Upper lobe of left lung (tissue), 6 donors: ENCODE data around the gene PLA2G15. TPM values are rescaled to one million over a fixed set of nuclear protein-coding genes. Genes with fewer than 3 reads are reported as not detected.

Experiments
- ATAC-seq, 2 donors: fragments of 200-7000 bp; cut with Tn5 transposase; one replicate each; pipeline ENCODE4 v1.9.1; 2022; ENCODE audit warnings: mild to moderate bottlenecking in 2 of 2, moderate library complexity in 2 of 2; ENCODE audit not compliant: low FRiP score in 2 of 2
- DNase-seq, 2 donors: peaks; one replicate each; pipeline ENCODE4 v3.0.0-alpha.2; 2019 to 2020
- H3K27ac ChIP-seq, 4 donors: fragments of 200-600 bp; sonication (generic); one replicate each; pipeline ENCODE4 v1.5.1; 2016 to 2019
- H3K27me3 ChIP-seq, 4 donors: fragments of 200-600 bp; sonication (generic); one replicate each; pipeline ENCODE4 v1.5.1; 2017 to 2019
- H3K36me3 ChIP-seq, 4 donors: fragments of 200-600 bp; sonication (generic); one replicate each; pipeline ENCODE4 v1.5.1; 2016 to 2019
- H3K4me1 ChIP-seq, 4 donors: fragments of 200-600 bp; sonication (generic); one replicate each; pipeline ENCODE4 v1.5.1; 2018 to 2019
- H3K4me3 ChIP-seq, 4 donors: fragments of 200-600 bp; sonication (generic); one replicate each; pipeline ENCODE4 v1.5.1; 2017 to 2019; ENCODE audit warnings: mild to moderate bottlenecking in 2 of 4, moderate library complexity in 1 of 4
- H3K9me3 ChIP-seq, 4 donors: fragments of 200-600 bp; sonication (generic); one replicate each; pipeline ENCODE4 v1.5.1; 2018 to 2019
- EP300 ChIP-seq, 4 donors: sonication (generic); formaldehyde crosslinking; IDR thresholded peaks; one replicate each; pipeline ENCODE4 v1.5.1; 2017; ENCODE audit warnings: antibody characterized with exemption in 4 of 4, control low read depth in 2 of 4
- POLR2A ChIP-seq, 4 donors: fragments of 450-650 bp; IDR thresholded peaks; one replicate each; pipeline ENCODE4 v1.5.1; 2016 to 2017; ENCODE audit warnings: antibody characterized with exemption in 4 of 4, mild to moderate bottlenecking in 2 of 4
- POLR2AphosphoS5 ChIP-seq, 2 donors: sonication (generic); formaldehyde crosslinking; IDR thresholded peaks; one replicate each; pipeline ENCODE4 v1.5.1; 2017; ENCODE audit warnings: antibody characterized with exemption in 2 of 2
- WGBS, 2 donors: methylation state at CpG; one replicate each; pipeline ENCODE4 v1.1.5; 2017 to 2018; 5-methylcytosine and 5-hydroxymethylcytosine counted together
- total RNA-seq, 6 donors: library from RNA; depleted of rRNA in 4 of 6; stranded (reverse); fragments of >200 nt in 4 of 6; gene quantifications; one replicate each; pipeline versions ENCODE4 v1.1.0 to v1.2.1, GENCODE V29; 2016 to 2021
- TF ChIP-seq, protein P1 (sequence below), 6 experiments: fragments of 450-650 bp in 4 of 6; fragments of 200-600 bp in 2 of 6; sonication (generic) in 2 of 6; IDR thresholded peaks; one replicate each; pipeline ENCODE4 v1.5.1; 2016 to 2019; ENCODE audit warnings: antibody characterized with exemption in 6 of 6
- donor health status: DM: no; HTN: no; CAD: no; lungs with moderate emphysema.
- donor health status: DM: no; HTN: yes; CAD: no; lungs with severe emphysema.

PLA2G15 gene, protein sequence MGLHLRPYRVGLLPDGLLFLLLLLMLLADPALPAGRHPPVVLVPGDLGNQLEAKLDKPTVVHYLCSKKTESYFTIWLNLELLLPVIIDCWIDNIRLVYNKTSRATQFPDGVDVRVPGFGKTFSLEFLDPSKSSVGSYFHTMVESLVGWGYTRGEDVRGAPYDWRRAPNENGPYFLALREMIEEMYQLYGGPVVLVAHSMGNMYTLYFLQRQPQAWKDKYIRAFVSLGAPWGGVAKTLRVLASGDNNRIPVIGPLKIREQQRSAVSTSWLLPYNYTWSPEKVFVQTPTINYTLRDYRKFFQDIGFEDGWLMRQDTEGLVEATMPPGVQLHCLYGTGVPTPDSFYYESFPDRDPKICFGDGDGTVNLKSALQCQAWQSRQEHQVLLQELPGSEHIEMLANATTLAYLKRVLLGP
- total RNA-seq, result 10 to 100 TPM; 25.6 to 84.8 (median 57.5) TPM

DNA sequence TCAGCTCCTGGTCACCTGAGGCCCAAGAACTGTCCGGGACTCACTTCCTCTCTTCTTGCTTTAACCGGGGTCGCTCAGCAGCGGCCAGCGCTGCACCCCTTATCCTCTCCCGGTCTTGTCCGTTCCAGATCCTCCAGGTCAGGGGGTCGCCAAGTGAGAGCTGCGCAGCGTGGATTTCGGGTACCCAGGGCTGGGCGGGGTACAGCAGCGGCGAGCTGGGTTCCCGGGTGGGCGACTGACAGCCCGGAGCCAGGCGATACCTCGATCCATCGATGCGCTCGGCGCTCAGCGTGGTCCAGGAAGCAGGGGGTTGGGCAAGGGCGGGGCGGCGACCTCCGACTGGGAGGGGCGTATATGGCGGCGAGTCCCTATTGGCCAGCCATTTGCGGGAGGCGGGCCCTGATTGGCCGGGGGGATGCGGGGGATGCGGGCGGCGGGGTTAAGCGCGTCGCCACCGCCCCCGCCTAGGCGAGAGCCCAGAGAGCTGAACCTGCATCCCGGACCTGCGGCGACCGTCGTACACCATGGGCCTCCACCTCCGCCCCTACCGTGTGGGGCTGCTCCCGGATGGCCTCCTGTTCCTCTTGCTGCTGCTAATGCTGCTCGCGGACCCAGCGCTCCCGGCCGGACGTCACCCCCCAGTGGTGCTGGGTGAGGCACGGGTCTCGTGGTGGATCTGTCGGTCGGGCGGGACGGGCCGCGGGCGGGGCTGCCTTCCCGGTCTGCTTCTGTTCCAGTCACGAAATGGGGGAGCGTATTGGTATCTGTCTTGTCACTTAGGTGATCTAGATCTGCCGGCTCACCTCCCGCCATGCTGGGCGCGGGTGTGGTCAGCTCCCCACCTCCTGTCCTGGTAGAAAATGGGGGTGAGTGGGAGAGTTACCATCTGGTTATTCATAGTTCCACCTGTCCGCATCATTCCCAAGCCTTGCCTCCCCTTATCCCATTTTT lies at the start of gene PLA2G15:
Gene PLA2G15, plus strand, starts transcription at position 471 of the 951 bp plus-strand sequence. Its CDS starts 54 bp downstream, at position 525.
- DNase-seq (peak; percentile 94 to 98), ATAC-seq (peak; percentile 98)
- WGBS, 2 donors, result 2 to 7% methylated on average over 9 to 41 of the region's 75 CpGs
- no peaks in the 10 kb centered on the region for H3K27me3 ChIP-seq
- H3K36me3 ChIP-seq, result peaks cover 0 to 14% (median 6%) of the 10 kb centered on the region in 4 donors
- TF ChIP-seq, protein P1, sequence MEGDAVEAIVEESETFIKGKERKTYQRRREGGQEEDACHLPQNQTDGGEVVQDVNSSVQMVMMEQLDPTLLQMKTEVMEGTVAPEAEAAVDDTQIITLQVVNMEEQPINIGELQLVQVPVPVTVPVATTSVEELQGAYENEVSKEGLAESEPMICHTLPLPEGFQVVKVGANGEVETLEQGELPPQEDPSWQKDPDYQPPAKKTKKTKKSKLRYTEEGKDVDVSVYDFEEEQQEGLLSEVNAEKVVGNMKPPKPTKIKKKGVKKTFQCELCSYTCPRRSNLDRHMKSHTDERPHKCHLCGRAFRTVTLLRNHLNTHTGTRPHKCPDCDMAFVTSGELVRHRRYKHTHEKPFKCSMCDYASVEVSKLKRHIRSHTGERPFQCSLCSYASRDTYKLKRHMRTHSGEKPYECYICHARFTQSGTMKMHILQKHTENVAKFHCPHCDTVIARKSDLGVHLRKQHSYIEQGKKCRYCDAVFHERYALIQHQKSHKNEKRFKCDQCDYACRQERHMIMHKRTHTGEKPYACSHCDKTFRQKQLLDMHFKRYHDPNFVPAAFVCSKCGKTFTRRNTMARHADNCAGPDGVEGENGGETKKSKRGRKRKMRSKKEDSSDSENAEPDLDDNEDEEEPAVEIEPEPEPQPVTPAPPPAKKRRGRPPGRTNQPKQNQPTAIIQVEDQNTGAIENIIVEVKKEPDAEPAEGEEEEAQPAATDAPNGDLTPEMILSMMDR (IDR thresholded peaks at IDR 0.05), result peak in 1 of 6 experiments; percentile 19
- peak; percentile 15 to 74 for TF ChIP-seq POLR2AphosphoS5 (IDR thresholded peaks at IDR 0.05)
- peak in 3 of 4 donors; percentile 41 to 84 (median 53) for TF ChIP-seq POLR2A (IDR thresholded peaks at IDR 0.05)
- TF ChIP-seq EP300 (IDR thresholded peaks at IDR 0.05), result peak in 1 of 4 donors; percentile 12
- H3K9me3 ChIP-seq, result no peaks in the 10 kb centered on the region
- peaks cover 16 to 38% (median 24%) of the 10 kb centered on the region in 4 donors for H3K4me1 ChIP-seq
- peak within 1 kb of the TSS; percentile 31 to 92 (median 89) for H3K4me3 ChIP-seq
- peak within 1 kb of the TSS; percentile 55 to 88 (median 71) for H3K27ac ChIP-seq

DNA sequence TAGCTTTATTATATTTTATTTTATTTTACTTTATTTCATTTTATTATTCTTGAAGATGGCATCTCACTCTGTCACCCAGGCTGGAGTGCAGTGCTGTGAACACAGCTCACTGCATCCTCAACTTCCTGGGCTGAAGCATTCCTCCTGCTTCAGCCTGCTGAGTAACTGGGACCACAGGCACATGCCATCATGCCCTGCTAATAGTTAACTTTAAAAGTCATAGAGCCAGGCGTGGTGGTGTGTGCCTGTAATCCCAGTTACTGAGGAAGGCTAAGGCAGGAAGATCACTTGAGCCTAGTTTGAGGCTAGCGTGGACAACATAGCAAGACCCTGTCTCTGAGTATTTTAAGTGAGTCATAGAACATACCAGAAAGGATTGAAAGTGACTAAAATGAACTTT lies 47.9 kb upstream of the PLA2G15 start:
- DNase-seq, result no peak
- H3K27me3 ChIP-seq, result no peaks in the 10 kb centered on the region
- H3K36me3 ChIP-seq, result peaks cover 0 to 17% (median 5%) of the 10 kb centered on the region in 4 donors
- H3K4me3 ChIP-seq, result no peak overlapping the region
- ATAC-seq, result no peak
- no peaks in the 10 kb centered on the region for H3K9me3 ChIP-seq
- WGBS, 2 donors, result 97 to 100% methylated on average over 2 of the region's 2 CpGs
- TF ChIP-seq, protein P1 (IDR thresholded peaks at IDR 0.05), result no peak
- TF ChIP-seq EP300 (IDR thresholded peaks at IDR 0.05) (no peak), POLR2A (IDR thresholded peaks at IDR 0.05) (no peak), POLR2AphosphoS5 (IDR thresholded peaks at IDR 0.05) (no peak)
- H3K4me1 ChIP-seq, result no peaks in the 10 kb centered on the region
- no peak overlapping the region for H3K27ac ChIP-seq

DNA sequence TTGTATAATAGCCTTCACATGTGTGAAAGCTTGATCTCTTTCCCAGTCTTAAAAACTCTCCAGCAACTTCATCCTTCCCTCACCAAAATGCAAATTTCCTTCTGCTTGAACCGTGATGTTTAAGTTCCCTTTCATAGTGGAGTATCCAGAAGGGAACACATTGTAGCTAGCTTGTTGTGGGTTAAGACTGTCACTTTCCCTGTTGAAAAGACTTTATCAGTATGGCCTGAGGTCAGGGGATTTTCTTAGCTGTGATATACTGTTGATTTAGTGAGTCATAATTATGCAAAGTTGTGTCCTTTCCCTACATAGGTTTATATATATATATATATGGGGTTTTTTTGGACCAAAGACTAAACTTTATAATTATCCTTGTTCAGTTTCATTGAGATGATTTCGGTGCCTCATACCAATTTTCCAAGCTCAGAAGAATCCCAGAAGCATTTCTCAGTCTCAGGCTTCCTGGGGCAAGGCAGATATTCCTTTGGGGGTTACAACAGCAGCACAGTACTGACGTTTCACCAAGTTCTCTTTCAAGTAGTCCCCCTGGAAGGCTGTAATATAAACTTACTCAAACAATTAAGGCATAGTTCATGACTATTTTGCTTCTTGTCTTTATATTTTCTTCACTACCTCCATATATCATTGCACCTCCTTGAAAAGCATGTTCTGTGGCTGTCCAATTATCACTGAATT lies 44.9 kb upstream of the PLA2G15 start:
- H3K36me3 ChIP-seq, result peaks cover 0 to 22% (median 3%) of the 10 kb centered on the region in 4 donors

DNA sequence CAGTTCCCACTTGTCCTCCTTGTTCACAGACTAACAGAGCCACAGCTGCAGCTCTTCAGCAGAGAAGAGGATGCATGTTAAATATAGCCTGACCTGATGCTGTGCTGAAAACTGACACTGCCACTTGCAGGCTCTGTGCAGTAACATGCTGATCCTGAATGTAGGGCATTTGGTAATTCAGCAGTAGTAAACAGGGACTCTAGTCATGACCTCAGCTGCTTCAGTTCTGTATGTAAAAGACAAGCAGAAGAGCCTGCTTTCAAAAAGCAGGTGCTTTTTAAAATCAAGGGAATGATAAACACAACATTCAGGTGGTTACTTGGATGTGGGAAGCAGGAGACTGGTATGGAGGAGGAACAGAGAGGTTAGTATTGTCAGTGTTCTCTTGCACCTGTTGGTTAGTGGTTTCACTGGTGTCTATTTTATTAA lies 43.1 kb upstream of the PLA2G15 start:
- Histone ChIP-seq H3K4me3 (no peak overlapping the region), H3K36me3 (peaks cover 0 to 22% (median 3%) of the 10 kb centered on the region in 4 donors), H3K27ac (no peak overlapping the region), H3K4me1 (no peaks in the 10 kb centered on the region), H3K9me3 (no peaks in the 10 kb centered on the region), H3K27me3 (no peaks in the 10 kb centered on the region)
- no peak for DNase-seq
- TF ChIP-seq, protein P1 (IDR thresholded peaks at IDR 0.05), result no peak
- TF ChIP-seq POLR2A (IDR thresholded peaks at IDR 0.05) (no peak), POLR2AphosphoS5 (IDR thresholded peaks at IDR 0.05) (no peak), EP300 (IDR thresholded peaks at IDR 0.05) (no peak)
- no peak for ATAC-seq

More for the DNA sequence above, 44.9 kb upstream of the PLA2G15 start:
- Histone ChIP-seq H3K27me3 (no peaks in the 10 kb centered on the region), H3K27ac (no peak overlapping the region), H3K4me1 (no peaks in the 10 kb centered on the region), H3K4me3 (no peak overlapping the region), H3K9me3 (no peaks in the 10 kb centered on the region)
- no peak for DNase-seq
- 51 to 54% methylated on average over 3 of the region's 3 CpGs for WGBS, 2 donors
- ATAC-seq, result no peak
- no peak for TF ChIP-seq POLR2A (IDR thresholded peaks at IDR 0.05)
- TF ChIP-seq EP300 (IDR thresholded peaks at IDR 0.05), result no peak
- TF ChIP-seq, protein P1 (IDR thresholded peaks at IDR 0.05), result no peak
- no peak for TF ChIP-seq POLR2AphosphoS5 (IDR thresholded peaks at IDR 0.05)
